ENCODE measurements around the gene FDXR. TPM values are rescaled to one million over a fixed set of nuclear protein-coding genes. Genes with fewer than 3 reads are reported as not detected.

FDXR gene
- total and polyA plus RNA-seq, 2 of the 8 experiments (the other 6 are each of a cell fraction or from before 2014, with no cell fraction given), result 24.2 to 31.4 TPM

DNA sequence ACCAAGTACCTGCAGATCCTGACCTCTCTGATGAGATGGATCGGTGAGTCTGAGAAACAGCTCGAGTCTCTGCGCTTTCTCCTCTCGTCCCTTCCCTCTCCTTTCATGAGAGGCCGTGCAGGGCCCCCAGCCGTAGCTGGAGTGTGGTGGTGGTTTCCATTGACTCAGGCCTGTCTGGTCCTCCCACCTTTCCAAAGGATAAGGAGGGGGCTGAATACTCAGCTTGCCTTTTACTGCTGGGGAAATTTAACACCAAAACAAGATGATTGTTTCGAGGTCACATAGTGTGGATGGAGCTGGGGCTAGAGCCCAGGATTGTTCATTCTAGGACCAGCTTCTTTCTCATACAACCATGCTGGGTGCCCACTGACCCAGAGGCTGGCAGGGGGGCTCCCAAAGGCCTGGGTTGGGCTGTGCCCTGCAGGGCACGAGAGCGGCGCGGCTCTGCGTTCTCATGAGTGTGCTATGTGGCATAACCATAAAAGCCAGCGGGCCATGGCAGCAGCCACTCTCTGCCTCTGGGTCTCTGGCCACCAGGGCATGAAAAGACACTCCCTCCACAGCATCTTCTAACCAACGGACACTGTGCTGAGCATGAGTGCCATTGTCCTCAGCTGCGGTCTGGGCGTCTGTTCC, 52.9 kb downstream of the FDXR start:
- Histone ChIP-seq H2AK5ac (ENCODE audit: low read depth, low read length) (no peak overlapping the region), H3K56ac (replicated peaks; ENCODE audit: insufficient read length, low read depth, low read length) (no peak overlapping the region), H2BK12ac (ENCODE audit: low read depth, low read length) (no peak overlapping the region), H3K23me2 (ENCODE audit: low read depth, low read length) (no peaks in the 10 kb centered on the region), H3K36me3 (ENCODE audit: control insufficient read depth in 2 of 4, insufficient read depth in 4 of 4, low read length in 3 of 4) (peaks cover 0 to 3% (median 0%) of the 10 kb centered on the region in 4 experiments; a peak in 2 of 8 replicates), H3K79me2 (ENCODE audit: control insufficient read depth in 1 of 2, insufficient read depth in 2 of 2, low read length in 2 of 2) (no peaks in the 10 kb centered on the region), H3K18ac (ENCODE audit: extremely low read depth, low read length) (no peak overlapping the region), H3K9me3 (ENCODE audit: insufficient read depth in 2 of 2, low read depth in 1 of 2, low read length in 1 of 2) (no peaks in the 10 kb centered on the region), H3K4me1 (replicated peaks in 1 of 4; ENCODE audit: control insufficient read depth in 3 of 4, insufficient read depth in 4 of 4, low read length in 3 of 4) (peaks cover 0 to 2% (median 0%) of the 10 kb centered on the region in 4 experiments; a peak in 1 of 7 replicates), H2AFZ (ENCODE audit: low read length) (no peak overlapping the region), H3K9ac (replicated peaks in 1 of 4; ENCODE audit: extremely low read depth in 1 of 4, low read depth in 3 of 4, low read length in 3 of 4) (no peak overlapping the region), H3K27me3 (replicated peaks in 1 of 4; ENCODE audit: control insufficient read depth in 3 of 4, extremely low read depth in 1 of 4, insufficient read depth in 3 of 4, low read length in 3 of 4) (peaks cover 0 to 2% (median 0%) of the 10 kb centered on the region in 4 experiments; a peak in 3 of 7 replicates), H4K20me1 (replicated peaks in 1 of 2; ENCODE audit: control insufficient read depth in 1 of 2, insufficient read depth in 2 of 2, low read length in 2 of 2) (peaks cover 7 to 20% of the 10 kb centered on the region in 2 experiments), H2BK5ac (ENCODE audit: low read depth, low read length) (no peak overlapping the region), H4K5ac (ENCODE audit: insufficient read length, low read depth, low read length) (no peak overlapping the region), H3K14ac (ENCODE audit: insufficient read length) (no peak overlapping the region), H2BK15ac (ENCODE audit: low read length) (no peak overlapping the region), H3K23ac (ENCODE audit: insufficient read length) (no peak overlapping the region), H2BK20ac (ENCODE audit: low read length) (no peak overlapping the region), H2BK120ac (replicated peaks; ENCODE audit: low read depth, low read length) (no peak overlapping the region), H3K79me1 (ENCODE audit: low read depth, low read length) (no peaks in the 10 kb centered on the region), H3K4me2 (ENCODE audit: insufficient read depth in 1 of 2, low read depth in 2 of 2, low read length in 2 of 2) (no peak overlapping the region), H3K4me3 (ENCODE audit: extremely low read depth in 1 of 4, insufficient read depth in 2 of 4, low read depth in 3 of 4, low read length in 4 of 4) (no peak overlapping the region), H4K8ac (ENCODE audit: extremely low read depth, insufficient read depth, low read length) (no peak overlapping the region), H4K91ac (replicated peaks; ENCODE audit: insufficient read length, low read length) (no peak overlapping the region), H3K27ac (ENCODE audit: low read depth, low read length) (no peak overlapping the region), H3K4ac (replicated peaks; ENCODE audit: insufficient read length, low read depth, low read length) (no peak overlapping the region)
- ChIA-PET POLR2A (ENCODE audit: partially characterized antibody) (interaction anchor here (1.0 kb wide), 2 partner anchors 12 to 53 kb away, joined by 3 read pairs; no protein-coding TSS in a partner anchor), CTCF (ENCODE audit: partially characterized antibody) (interaction anchor here (0.7 to 99.6 kb wide), 4 partner anchors 1 to 74 kb away, joined by 3 to 2981 read pairs (median 1492); partner anchors contain the start of genes FDXR, GRIN2C and NAT9)
- FAIRE-seq (no peak), DNase-seq (ENCODE audit: low read depth in 1 of 2, low spot score in 2 of 2) (no peak)
- TF ChIP-seq CBX5 (IDR thresholded peaks at IDR 0.05; ENCODE audit: low read depth, low read length) (no peak), JUND (IDR thresholded peaks at IDR 0.05; ENCODE audit: low read length) (no peak)
- 90% methylated on average over 13 of the region's 16 CpGs; no CpG with 5 or more reads in 1 of the 2 experiments for WGBS, 2 experiments (ENCODE audit: extremely low coverage in 1 of 2, insufficient coverage in 1 of 2, insufficient read length in 1 of 2, insufficient replicate concordance in 2 of 2, low coverage in 1 of 2, low lambda C conversion rate in 2 of 2, missing lambda C conversion rate in 1 of 2)

All from H1 (cell line).